HepG2 (cell line): ENCODE results near the gene CD68. TPM values are rescaled to one million over a fixed set of nuclear protein-coding genes. Genes with fewer than 3 reads are reported as not detected.

Source experiments
- ATAC-seq: fragments of 200-7000 bp; cut with Tn5 transposase; 3 replicates; pipeline ENCODE4 v1.9.1; 2020; ENCODE audit warnings: mild to moderate bottlenecking, moderate library complexity
- BruUV-seq: library from RNA; stranded (reverse); fragments of 400-500 nt; replicated peaks from 2 replicates; lab custom pipeline; 2021; lab: Mats Ljungman, UMichigan
- CTCF ChIA-PET: fragments of 300-600 bp; formaldehyde crosslinking; extraction: SDS; loops from one replicate; lab custom pipeline; 2021; ENCODE audit warnings: low total read pairs, inconsistent platforms, low intra/inter-chr PET ratio; lab: Yijun Ruan, JAX
- POLR2A ChIA-PET: fragments of 350-600 bp; sonication (Branson Sonifier 250); formaldehyde crosslinking; loops from one replicate; lab custom pipeline; 2020; ENCODE audit warnings: antibody characterized with exemption, inconsistent platforms; lab: Yijun Ruan, JAX
- DNase-seq: peaks from one replicate; pipeline ENCODE4 v3.0.0-alpha.2; 2015; ENCODE audit warnings: low spot score
- FAIRE-seq: peaks from 3 replicates; lab custom pipeline; 2011; peaks lifted over from hg19 to GRCh38; lab: Jason Lieb, UNC
- H2AFZ ChIP-seq: one replicate; pipeline ENCODE4 v1.6.1; 2011; ENCODE audit warnings: low read length, inconsistent platforms
- H3K27ac ChIP-seq: fragments of 300-600 bp; 3 replicates; pipeline ENCODE4 v1.8.0; 2011; ENCODE audit warnings: mixed run types, mild to moderate bottlenecking, mixed read lengths, low read length, inconsistent platforms; ENCODE audit not compliant: insufficient read depth; ENCODE audit errors: extremely low read length
- H3K27me3 ChIP-seq, 2 experiments: fragments of 200-600 bp in 1 of 2; 2 replicates in 1 of 2; 3 replicates in 1 of 2; pipeline versions ENCODE4 v1.6.0 to v1.8.0; 2011; ENCODE audit warnings: low read length in 2 of 2, mild to moderate bottlenecking in 2 of 2, moderate library complexity in 2 of 2, inconsistent platforms in 1 of 2; ENCODE audit not compliant: insufficient read depth in 2 of 2, control insufficient read depth in 1 of 2
- H3K36me3 ChIP-seq, 2 experiments: fragments of 200-600 bp in 1 of 2; replicated peaks in 1 of 2; 2 replicates in 1 of 2; 3 replicates in 1 of 2; pipeline versions ENCODE4 v1.5.1 to v1.8.0; 2011; ENCODE audit warnings: low read length in 2 of 2, inconsistent platforms in 1 of 2; ENCODE audit not compliant: insufficient read depth in 2 of 2, control insufficient read depth in 1 of 2
- H3K4me1 ChIP-seq: 2 replicates; pipeline ENCODE4 v1.5.1; 2012; ENCODE audit warnings: low read length, inconsistent platforms; ENCODE audit not compliant: insufficient read depth
- H3K4me2 ChIP-seq: 2 replicates; pipeline ENCODE4 v1.6.0; 2011; ENCODE audit warnings: low read depth, low read length, inconsistent platforms
- H3K4me3 ChIP-seq, 3 experiments: fragments of 200-600 bp in 1 of 3; sonication (generic), shearing (Covaris generic) in 1 of 3; replicated peaks in 1 of 3; 2 replicates each; pipeline ENCODE4 v1.5.1; 2011 to 2016; ENCODE audit warnings: low read length in 3 of 3, inconsistent platforms in 2 of 3, low read depth in 2 of 3, mild to moderate bottlenecking in 2 of 3, control low read depth in 1 of 3, mixed read lengths in 1 of 3; ENCODE audit not compliant: insufficient read depth in 1 of 3
- H3K79me2 ChIP-seq: one replicate; pipeline ENCODE4 v1.6.1; 2011; ENCODE audit warnings: low read length, inconsistent platforms; ENCODE audit not compliant: insufficient read depth
- H3K9ac ChIP-seq: 2 replicates; pipeline ENCODE4 v1.6.0; 2011; ENCODE audit warnings: mild to moderate bottlenecking, low read depth, low read length, inconsistent platforms; ENCODE audit not compliant: insufficient read depth
- H3K9me3 ChIP-seq: 2 replicates; pipeline ENCODE4 v1.5.1; 2012; ENCODE audit warnings: mild to moderate bottlenecking, low read length
- H4K20me1 ChIP-seq: 2 replicates; pipeline ENCODE4 v1.6.0; 2011; ENCODE audit warnings: inconsistent platforms, mild to moderate bottlenecking, low read length, moderate library complexity; ENCODE audit not compliant: insufficient read depth
- ARID4A ChIP-seq: sonication (generic); formaldehyde crosslinking; IDR thresholded peaks from 2 replicates; pipeline ENCODE4 v1.5.0; 2020; ENCODE audit warnings: mild to moderate bottlenecking, missing genetic modification reagents, borderline replicate concordance
- GABPA ChIP-seq, 2 experiments: IDR thresholded peaks; 2 replicates each; pipeline ENCODE4 v1.6.1; 2011 to 2016; ENCODE audit warnings: low read depth in 2 of 2, low read length in 1 of 2, missing biosample characterization in 1 of 2, missing genetic modification characterization in 1 of 2
- MED1 ChIP-seq: sonication (generic); formaldehyde crosslinking; IDR thresholded peaks from 2 replicates; pipeline ENCODE4 v1.4.0; 2020; ENCODE audit warnings: missing genetic modification reagents
- MIER3 ChIP-seq: IDR thresholded peaks from 2 replicates; pipeline ENCODE4 v1.6.1; 2016; ENCODE audit warnings: missing compliant biosample characterization, borderline replicate concordance
- PAXIP1 ChIP-seq: sonication (generic); formaldehyde crosslinking; conservative IDR thresholded peaks from 2 replicates; pipeline ENCODE4 v1.4.0; 2020; ENCODE audit warnings: mild to moderate bottlenecking, missing genetic modification reagents, moderate library complexity
- PHF20 ChIP-seq: sonication (generic); formaldehyde crosslinking; IDR thresholded peaks from 2 replicates; pipeline ENCODE4 v1.5.0; 2020; ENCODE audit warnings: mild to moderate bottlenecking, missing genetic modification reagents
- ZNF281 ChIP-seq: sonication (generic); formaldehyde crosslinking; IDR thresholded peaks from 2 replicates; pipeline ENCODE4 v1.4.0; 2020; ENCODE audit warnings: missing genetic modification reagents, borderline replicate concordance
- ZNF639 ChIP-seq: conservative IDR thresholded peaks from 2 replicates; pipeline ENCODE4 v1.6.1; 2018; ENCODE audit warnings: missing genetic modification reagents
- WGBS: methylation state at CpG from one replicate; pipeline ENCODE4 v1.1.6; 2017; ENCODE audit warnings: low lambda C conversion rate; 5-methylcytosine and 5-hydroxymethylcytosine counted together
- in situ Hi-C: cut with HindIII; loops from 2 replicates; pipeline ENCODE4 v1.10.0; 2017; ENCODE audit warnings: low pct_unique_long_range_greater_than_20kb; ENCODE audit not compliant: extremely low pct_ligation_motif_present
- intact Hi-C: fragments of 100-400 bp; cut with micrococcal nuclease; formaldehyde crosslinking; loops from one replicate; pipeline ENCODE4 v1.10.0; 2022; ENCODE audit not compliant: unreplicated experiment
- polyA plus RNA-seq, 8 experiments: library from polyadenylated mRNA; depleted of rRNA in 3 of 8; stranded (reverse) in 7 of 8; unstranded in 1 of 8; fragments of >200 nt; fragmentation: Illumina TruSeq in 4 of 8; extraction: Trizol in 4 of 8; gene quantifications; 2 replicates each; pipeline versions ENCODE4 v1.2.1 to v1.2.3, GENCODE V29; 2011 to 2016; ENCODE audit warnings: low read depth in 4 of 8, missing spikeins in 1 of 8, mixed read lengths in 1 of 8; ENCODE audit not compliant: insufficient read depth in 1 of 8
- total RNA-seq, 5 experiments: library from RNA; depleted of rRNA; stranded (reverse); fragments of >200 nt; fragmentation: Illumina TruSeq; extraction: Trizol; gene quantifications; 2 replicates each; pipeline ENCODE4 v1.2.3, GENCODE V29; 2016; ENCODE audit warnings: low read depth in 1 of 5

CD68 gene
- total and polyA plus RNA-seq, 2 of the 13 experiments (the other 11 are each of a cell fraction or from before 2014, with no cell fraction given): 10.3 to 104 TPM

DNA sequence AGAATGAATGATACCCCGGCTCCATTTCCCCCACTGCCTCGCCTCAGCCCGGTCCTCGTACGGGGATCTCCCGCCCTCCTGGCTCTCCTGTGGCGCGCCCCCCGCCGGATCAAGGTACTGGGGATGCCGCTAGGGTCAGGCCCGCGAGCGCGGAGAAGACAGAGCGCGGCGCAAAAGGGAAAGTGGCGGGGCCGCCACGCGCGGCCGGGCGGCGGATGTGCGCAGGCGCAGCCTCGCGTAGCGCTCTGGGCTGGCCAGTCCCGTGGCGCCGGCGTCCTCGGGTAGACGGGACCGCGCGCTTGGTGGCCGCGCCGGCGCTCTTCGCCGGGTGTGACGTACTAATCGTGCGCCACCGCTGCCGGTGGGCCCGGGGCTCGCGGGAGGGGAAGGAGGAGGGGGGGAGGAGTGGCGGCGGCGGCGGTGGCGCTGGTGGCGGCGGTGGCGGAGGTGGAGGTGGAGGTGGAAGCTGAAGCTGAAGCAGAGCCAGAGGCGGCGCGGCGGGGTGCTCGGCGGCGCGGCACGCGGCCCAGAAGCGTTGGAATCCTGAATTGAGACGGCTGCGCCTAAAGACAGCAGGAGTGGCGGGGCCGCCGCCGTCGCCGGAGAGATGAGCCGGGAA, 17.7 kb upstream of the CD68 start, which contains the start of gene SENP3:
Gene SENP3 (plus strand): TSS at position 331 of the 619 bp plus-strand sequence. CDS start 1,158 bp downstream, outside the sequence.
- Histone ChIP-seq H3K27me3 (no peaks in the 10 kb centered on the region; a peak in 1 of 5 replicates), H3K4me1 (peaks cover 63% of the 10 kb centered on the region), H3K79me2 (peaks cover 27% of the 10 kb centered on the region), H3K4me2 (peak within 1 kb of the TSS; percentile 96), H3K4me3 (peak within 1 kb of the TSS; percentile 90 to 94 (median 92)), H3K9me3 (no peaks in the 10 kb centered on the region), H3K36me3 (peaks cover 10 to 24% of the 10 kb centered on the region in 2 experiments), H3K9ac (peak within 1 kb of the TSS; percentile 91), H4K20me1 (no peaks in the 10 kb centered on the region), H3K27ac (peak within 1 kb of the TSS; percentile 75), H2AFZ (peak within 1 kb of the TSS; percentile 69)
- no peak for FAIRE-seq
- ATAC-seq: peak; percentile 74
- ChIA-PET CTCF (interaction anchor here (0.6 to 3.3 kb wide), 3 partner anchors 38 to 121 kb away, joined by 3 to 43 read pairs (median 27); no protein-coding TSS in a partner anchor), POLR2A (interaction anchor here (1.3 to 2.5 kb wide), 6 partner anchors 10 to 124 kb away, joined by 4 to 24 read pairs (median 10); partner anchors contain the start of genes MPDU1 and POLR2A)
- intact Hi-C loops: loop anchor here (1.0 to 10.0 kb wide), 3 partner anchors 39 to 207 kb away; partner anchors contain the start of genes KCTD11 and TMEM95
- in situ Hi-C loops: no loop called here
- peak; percentile 77 for DNase-seq
- under 1% methylated on average over 27 of the region's 82 CpGs for WGBS
- BruUV-seq: no TSS peak
- no peak for TF ChIP-seq MIER3
- peak; percentile 81; the same call in 1 of the 2 replicates for TF ChIP-seq ZNF639
- peak; percentile 90 for TF ChIP-seq PHF20 (CRISPR knock-in tag)
- peak; percentile 60 for TF ChIP-seq GABPA (IDR thresholded peaks at IDR 0.05; ENCODE audit: low read depth, low read length)
- TF ChIP-seq GABPA (CRISPR knock-in tag; IDR thresholded peaks at IDR 0.05; ENCODE audit: low read depth): peak; percentile 71
- TF ChIP-seq ARID4A (CRISPR knock-in tag): peak; percentile 75; the same call in 1 of the 2 replicates
- TF ChIP-seq ZNF281 (CRISPR knock-in tag): peak; percentile 65
- peak; percentile 35; the same call in 1 of the 2 replicates for TF ChIP-seq MED1 (CRISPR knock-in tag)
- TF ChIP-seq PAXIP1: 0 out of 2 replicates have a peak, but pooled peaks have one; percentile 17
